HepG2 (cell line): ENCODE results near the gene DNMT3A. TPM values are rescaled to one million over a fixed set of nuclear protein-coding genes. Genes with fewer than 3 reads are reported as not detected.
A peak's percentile ranks its signal among the peaks of the same experiment; 100 is the strongest.

ENCODE experiments used
- AGO2 ChIP-seq: fragments of 200-400 bp; formaldehyde crosslinking; optimal IDR thresholded peaks from 2 replicates; pipeline ENCODE3; 2017; ENCODE audit warnings: mild to moderate bottlenecking, low read depth, low read length, moderate library complexity
- ATF3 ChIP-seq: sonication (generic); formaldehyde crosslinking; IDR thresholded peaks from 2 replicates; pipeline ENCODE4 v1.4.0; 2020; ENCODE audit warnings: missing genetic modification reagents
- BRD4 ChIP-seq: sonication (generic); formaldehyde crosslinking; IDR thresholded peaks from 2 replicates; pipeline ENCODE4 v1.4.0; 2020; ENCODE audit warnings: missing genetic modification reagents
- CHCHD3 ChIP-seq: sonication (generic); formaldehyde crosslinking; IDR thresholded peaks from 2 replicates; pipeline ENCODE4 v1.8.0; 2022; ENCODE audit warnings: mild to moderate bottlenecking, missing genetic modification reagents, moderate library complexity
- KAT8 ChIP-seq: IDR thresholded peaks from 2 replicates; pipeline ENCODE4 v1.6.1; 2016; ENCODE audit warnings: missing genetic modification reagents, missing compliant biosample characterization
- KDM5B ChIP-seq: sonication (generic); formaldehyde crosslinking; IDR thresholded peaks from 2 replicates; pipeline ENCODE4 v1.4.0; 2020; ENCODE audit warnings: missing genetic modification reagents, mild to moderate bottlenecking, borderline replicate concordance
- MED1 ChIP-seq: sonication (generic); formaldehyde crosslinking; IDR thresholded peaks from 2 replicates; pipeline ENCODE4 v1.4.0; 2020; ENCODE audit warnings: missing genetic modification reagents
- MEF2D ChIP-seq: sonication (generic); formaldehyde crosslinking; IDR thresholded peaks from 2 replicates; pipeline ENCODE4 v1.5.1; 2020; ENCODE audit warnings: mild to moderate bottlenecking, missing genetic modification reagents
- MTA1 ChIP-seq: sonication (generic); formaldehyde crosslinking; IDR thresholded peaks from 2 replicates; pipeline ENCODE4 v1.4.0; 2020; ENCODE audit warnings: missing genetic modification reagents, mild to moderate bottlenecking, borderline replicate concordance
- MXD3 ChIP-seq: IDR thresholded peaks from 2 replicates; pipeline ENCODE4 v1.6.1; 2016; ENCODE audit warnings: mild to moderate bottlenecking, missing biosample characterization, missing genetic modification reagents
- NBN ChIP-seq: fragments of 450-650 bp; conservative IDR thresholded peaks from 2 replicates; pipeline ENCODE4 v1.6.1; 2017
- NCOA5 ChIP-seq: sonication (generic); formaldehyde crosslinking; IDR thresholded peaks from 2 replicates; pipeline ENCODE4 v1.4.0; 2020; ENCODE audit warnings: missing genetic modification reagents
- NFE2L2 ChIP-seq: fragments of 150-350 bp; IDR thresholded peaks from 2 replicates; pipeline ENCODE4 v1.6.1; 2014; ENCODE audit warnings: low read length
- NFIC ChIP-seq: IDR thresholded peaks from 2 replicates; pipeline ENCODE4 v1.6.1; 2012; ENCODE audit warnings: mild to moderate bottlenecking, low read length, inconsistent platforms
- POLR2AphosphoS2 ChIP-seq: IDR thresholded peaks from 2 replicates; pipeline ENCODE4 v1.6.1; 2011; ENCODE audit warnings: low read depth, low read length, improper control_type of control experiment
- RBFOX2 ChIP-seq: fragments of 200-400 bp; formaldehyde crosslinking; IDR thresholded peaks from 2 replicates; pipeline ENCODE4 v1.6.1; 2017; ENCODE audit warnings: low read depth, mild to moderate bottlenecking, low read length
- RFXANK ChIP-seq: IDR thresholded peaks from 2 replicates; pipeline ENCODE4 v1.6.1; 2016
- RXRA ChIP-seq: sonication (generic); formaldehyde crosslinking; IDR thresholded peaks from 2 replicates; pipeline ENCODE4 v1.5.1; 2020; ENCODE audit warnings: missing genetic modification reagents
- ZMYM4 ChIP-seq: sonication (generic); formaldehyde crosslinking; IDR thresholded peaks from 2 replicates; pipeline ENCODE4 v1.8.1; 2023; ENCODE audit warnings: mild to moderate bottlenecking, missing genetic modification reagents
- ZNF414 ChIP-seq: sonication (generic); formaldehyde crosslinking; IDR thresholded peaks from 2 replicates; pipeline ENCODE4 v1.5.0; 2020; ENCODE audit warnings: missing genetic modification reagents
- ZNF589 ChIP-seq: sonication (generic); formaldehyde crosslinking; conservative IDR thresholded peaks from 2 replicates; pipeline ENCODE4 v1.8.0; 2022; ENCODE audit warnings: mild to moderate bottlenecking, moderate library complexity, missing genetic modification reagents
- ZNF609 ChIP-seq: sonication (generic); formaldehyde crosslinking; IDR thresholded peaks from 2 replicates; pipeline ENCODE4 v1.4.0; 2020; ENCODE audit warnings: mild to moderate bottlenecking, missing genetic modification reagents, borderline replicate concordance
- ZNF614 ChIP-seq: IDR thresholded peaks from 2 replicates; pipeline ENCODE4 v1.6.1; 2018; ENCODE audit warnings: missing biosample characterization, missing genetic modification reagents, inconsistent platforms, borderline replicate concordance
- ZNF678 ChIP-seq: sonication (generic); formaldehyde crosslinking; IDR thresholded peaks from 2 replicates; pipeline ENCODE4 v1.4.0; 2020; ENCODE audit warnings: mild to moderate bottlenecking, missing genetic modification reagents
- ZNF7 ChIP-seq: IDR thresholded peaks from 2 replicates; pipeline ENCODE4 v1.6.1; 2016; ENCODE audit warnings: missing biosample characterization, missing genetic modification reagents
- ZNF749 ChIP-seq: sonication (generic); formaldehyde crosslinking; IDR thresholded peaks from 2 replicates; pipeline ENCODE4 v1.8.0; 2022; ENCODE audit warnings: mild to moderate bottlenecking, missing genetic modification reagents, moderate library complexity, borderline replicate concordance
- ZNF768 ChIP-seq: sonication (generic); formaldehyde crosslinking; IDR thresholded peaks from 2 replicates; pipeline ENCODE4 v1.4.0; 2020; ENCODE audit warnings: missing genetic modification reagents
- polyA plus RNA-seq, 8 experiments: library from polyadenylated mRNA; depleted of rRNA in 3 of 8; stranded (reverse) in 7 of 8; unstranded in 1 of 8; fragments of >200 nt; fragmentation: Illumina TruSeq in 4 of 8; extraction: Trizol in 4 of 8; gene quantifications; 2 replicates each; pipeline versions ENCODE4 v1.2.1 to v1.2.3, GENCODE V29; 2011 to 2016; ENCODE audit warnings: low read depth in 4 of 8, missing spikeins in 1 of 8, mixed read lengths in 1 of 8; ENCODE audit not compliant: insufficient read depth in 1 of 8
- total RNA-seq, 5 experiments: library from RNA; depleted of rRNA; stranded (reverse); fragments of >200 nt; fragmentation: Illumina TruSeq; extraction: Trizol; gene quantifications; 2 replicates each; pipeline ENCODE4 v1.2.3, GENCODE V29; 2016; ENCODE audit warnings: low read depth in 1 of 5

Gene DNMT3A
- total and polyA plus RNA-seq, 2 of the 13 experiments (the other 11 are each of a cell fraction or from before 2014, with no cell fraction given), result 14.7 to 29.1 TPM

GRCh38 chr2:25247792-25248512 is 93.8 kb downstream of the DNMT3A start (continued):
- TF ChIP-seq RFXANK (no peak), ZNF749 (CRISPR knock-in tag) (no peak), ATF3 (CRISPR knock-in tag) (no peak), NBN (no peak), AGO2 (peak; percentile 61), MXD3 (no peak), MED1 (CRISPR knock-in tag) (peak; percentile 54), ZNF678 (CRISPR knock-in tag) (no peak), KAT8 (CRISPR knock-in tag) (no peak), NCOA5 (no peak), MEF2D (0 out of 2 replicates have a peak, but pooled peaks have one; percentile 26), ZNF768 (CRISPR knock-in tag) (0 out of 2 replicates have a peak, but pooled peaks have one; percentile 21), ZNF7 (CRISPR knock-in tag) (no peak), KDM5B (CRISPR knock-in tag) (no peak), NFE2L2 (no peak), ZNF414 (CRISPR knock-in tag) (no peak), BRD4 (CRISPR knock-in tag) (no peak), ZNF609 (CRISPR knock-in tag) (0 out of 2 replicates have a peak, but pooled peaks have one; percentile 43), MTA1 (CRISPR knock-in tag) (no peak), CHCHD3 (CRISPR knock-in tag) (no peak), RBFOX2 (0 out of 2 replicates have a peak, but pooled peaks have one; percentile 38), ZNF589 (no peak), RXRA (CRISPR knock-in tag) (peak; percentile 55; the same call in 1 of the 2 replicates), NFIC (no peak), POLR2AphosphoS2 (no peak), ZNF614 (CRISPR knock-in tag) (peak; percentile 55; the same call in 1 of the 2 replicates), ZMYM4 (peak; percentile 31; the same call in 1 of the 2 replicates)
